PC-3 (cell line): Measurements from ENCODE around the gene STK16. TPM values are rescaled to one million over a fixed set of nuclear protein-coding genes. Genes with fewer than 3 reads are reported as not detected.

Experiments
- ATAC-seq: fragments of 200-7000 bp; cut with Tn5 transposase; 2 replicates; pipeline ENCODE4 v1.9.1; 2020; ENCODE audit warnings: mild to moderate bottlenecking, moderate library complexity
- BruUV-seq: library from RNA; stranded (reverse); fragments of 400-500 nt; replicated peaks from 2 replicates; lab custom pipeline; 2021; lab: Mats Ljungman, UMichigan
- CTCF ChIA-PET: fragments of 300-600 bp; sonication (Branson Sonifier 250); formaldehyde crosslinking; loops from one replicate; lab custom pipeline; 2022; ENCODE audit warnings: antibody characterized with exemption; lab: Charles Lee
- POLR2A ChIA-PET: fragments of 300-600 bp; sonication (Branson Sonifier 250); formaldehyde crosslinking; loops from one replicate; lab custom pipeline; 2022; ENCODE audit warnings: antibody characterized with exemption; ENCODE audit not compliant: unreplicated experiment; lab: Charles Lee
- DNase-seq: peaks from one replicate; pipeline ENCODE4 v3.0.0-alpha.2; 2015
- H2AFZ ChIP-seq: fragments of 300-600 bp; sonication (generic); 2 replicates; pipeline ENCODE4 v1.6.0; 2016; ENCODE audit warnings: antibody characterized with exemption, low read length
- H3F3A ChIP-seq: fragments of 300-600 bp; sonication (generic); one replicate; pipeline ENCODE4 v1.6.0; 2017; ENCODE audit warnings: antibody characterized with exemption, low read length, control low read depth, mild to moderate bottlenecking; ENCODE audit not compliant: unreplicated experiment
- H3K27ac ChIP-seq: fragments of 300-600 bp; sonication (generic); 2 replicates; pipeline ENCODE4 v1.5.1; 2016; ENCODE audit warnings: mild to moderate bottlenecking, low read length
- H3K27me3 ChIP-seq: fragments of 300-600 bp; sonication (generic); 2 replicates; pipeline ENCODE4 v1.6.1; 2016; ENCODE audit warnings: low read length, mixed read lengths
- H3K36me3 ChIP-seq: fragments of 300-600 bp; sonication (generic); 2 replicates; pipeline ENCODE4 v1.6.1; 2016; ENCODE audit warnings: low read depth, mixed run types, low read length, mixed read lengths
- H3K4me1 ChIP-seq: fragments of 300-600 bp; sonication (generic); 2 replicates; pipeline ENCODE4 v1.5.1; 2016; ENCODE audit warnings: low read length; ENCODE audit not compliant: insufficient read depth
- H3K4me2 ChIP-seq: fragments of 300-600 bp; sonication (generic); 2 replicates; pipeline ENCODE4 v1.6.0; 2016; ENCODE audit warnings: low read length
- H3K4me3 ChIP-seq: fragments of 300-600 bp; sonication (generic); 2 replicates; pipeline ENCODE4 v1.5.1; 2016; ENCODE audit warnings: mild to moderate bottlenecking, low read length, mixed read lengths
- H3K79me2 ChIP-seq: fragments of 300-600 bp; sonication (generic); 2 replicates; pipeline ENCODE4 v1.6.1; 2017; ENCODE audit warnings: low read length, mixed read lengths
- H3K9ac ChIP-seq: fragments of 300-600 bp; sonication (generic); 2 replicates; pipeline ENCODE4 v1.6.0; 2016; ENCODE audit warnings: mild to moderate bottlenecking, low read length
- H3K9me2 ChIP-seq: fragments of 300-600 bp; sonication (generic); replicated peaks from 2 replicates; pipeline ENCODE4 v1.6.1; 2016; ENCODE audit warnings: mixed run types, low read length, mixed read lengths
- H3K9me3 ChIP-seq: fragments of 300-600 bp; sonication (generic); 2 replicates; pipeline ENCODE4 v1.6.1; 2016; ENCODE audit warnings: low read length, mixed read lengths
- H4K20me1 ChIP-seq: fragments of 300-600 bp; sonication (generic); 2 replicates; pipeline ENCODE4 v1.6.1; 2016; ENCODE audit warnings: low read length, mixed read lengths
- EZH2 ChIP-seq: fragments of 300-600 bp; sonication (generic); IDR thresholded peaks from one replicate; pipeline ENCODE4 v1.6.1; 2017; ENCODE audit warnings: antibody characterized with exemption, mild to moderate bottlenecking, low read length; ENCODE audit not compliant: unreplicated experiment
- EZH2phosphoT487 ChIP-seq: fragments of 300-600 bp; sonication (generic); IDR thresholded peaks from 2 replicates; pipeline ENCODE4 v1.6.1; 2018; ENCODE audit warnings: mild to moderate bottlenecking, antibody characterized with exemption, low read length, borderline replicate concordance
- intact Hi-C: fragments of 100-400 bp; cut with micrococcal nuclease; formaldehyde crosslinking; loops from 2 replicates; pipeline ENCODE4 v1.9.0; 2023
- total RNA-seq: library from RNA; depleted of rRNA; stranded (reverse); fragments of >200 nt; gene quantifications from 2 replicates; pipeline ENCODE4 v1.2.3, GENCODE V29; 2014
- TF ChIP-seq, protein P1 (sequence below): fragments of 300-600 bp; sonication (generic); conservative IDR thresholded peaks from 2 replicates; pipeline ENCODE4 v1.5.1; 2017; ENCODE audit warnings: antibody characterized with exemption, low read depth, mild to moderate bottlenecking, low read length

The STK16 gene
- total RNA-seq, 1 experiment from 2014 or later, result 16.3 TPM

DNA sequence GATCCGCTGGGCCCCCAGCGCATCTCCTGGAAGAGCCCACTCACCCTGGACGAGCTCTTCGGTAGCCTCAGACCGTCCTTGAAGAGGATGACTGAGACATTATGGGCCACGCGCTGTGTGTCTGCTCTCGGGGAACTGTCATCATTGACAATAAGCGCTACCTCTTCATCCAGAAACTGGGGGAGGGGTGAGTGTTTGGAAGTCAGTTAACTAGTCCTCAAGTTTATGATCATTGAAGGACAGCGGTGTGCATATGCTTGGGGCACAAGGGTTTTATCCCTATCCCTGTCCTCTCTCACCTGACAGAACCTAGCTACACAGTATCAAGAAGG lies 586 bp downstream of the STK16 start:
- ChIA-PET CTCF (interaction anchor here (0.9 to 1.9 kb wide), 2 partner anchors 33 to 49 kb away, joined by 4 to 6 read pairs; partner anchors contain the start of gene DNAJB2), POLR2A (interaction anchor here (1.4 kb wide), 1 partner anchor 29 kb away, joined by 3 read pairs; no protein-coding TSS in a partner anchor)
- Histone ChIP-seq H3K36me3 (peaks cover 10% of the 10 kb centered on the region), H3K79me2 (peaks cover 30% of the 10 kb centered on the region), H3F3A (peaks cover 5% of the 10 kb centered on the region), H3K9ac (peak overlapping the region; percentile 93), H3K4me1 (peaks cover 50% of the 10 kb centered on the region), H3K9me2 (no peaks in the 10 kb centered on the region), H3K27ac (peak overlapping the region; percentile 48), H4K20me1 (no peaks in the 10 kb centered on the region), H3K27me3 (no peaks in the 10 kb centered on the region), H3K9me3 (no peaks in the 10 kb centered on the region), H2AFZ (peak overlapping the region; percentile 83), H3K4me3 (peak overlapping the region; percentile 88), H3K4me2 (peak overlapping the region; percentile 92)
- no peak for ATAC-seq
- DNase-seq, result no peak
- TF ChIP-seq EZH2phosphoT487, result no peak
- TF ChIP-seq EZH2, result no peak
- TF ChIP-seq, protein P1, sequence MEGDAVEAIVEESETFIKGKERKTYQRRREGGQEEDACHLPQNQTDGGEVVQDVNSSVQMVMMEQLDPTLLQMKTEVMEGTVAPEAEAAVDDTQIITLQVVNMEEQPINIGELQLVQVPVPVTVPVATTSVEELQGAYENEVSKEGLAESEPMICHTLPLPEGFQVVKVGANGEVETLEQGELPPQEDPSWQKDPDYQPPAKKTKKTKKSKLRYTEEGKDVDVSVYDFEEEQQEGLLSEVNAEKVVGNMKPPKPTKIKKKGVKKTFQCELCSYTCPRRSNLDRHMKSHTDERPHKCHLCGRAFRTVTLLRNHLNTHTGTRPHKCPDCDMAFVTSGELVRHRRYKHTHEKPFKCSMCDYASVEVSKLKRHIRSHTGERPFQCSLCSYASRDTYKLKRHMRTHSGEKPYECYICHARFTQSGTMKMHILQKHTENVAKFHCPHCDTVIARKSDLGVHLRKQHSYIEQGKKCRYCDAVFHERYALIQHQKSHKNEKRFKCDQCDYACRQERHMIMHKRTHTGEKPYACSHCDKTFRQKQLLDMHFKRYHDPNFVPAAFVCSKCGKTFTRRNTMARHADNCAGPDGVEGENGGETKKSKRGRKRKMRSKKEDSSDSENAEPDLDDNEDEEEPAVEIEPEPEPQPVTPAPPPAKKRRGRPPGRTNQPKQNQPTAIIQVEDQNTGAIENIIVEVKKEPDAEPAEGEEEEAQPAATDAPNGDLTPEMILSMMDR, result no peak
- no TSS peak for BruUV-seq
- intact Hi-C loops, result no loop called here

DNA sequence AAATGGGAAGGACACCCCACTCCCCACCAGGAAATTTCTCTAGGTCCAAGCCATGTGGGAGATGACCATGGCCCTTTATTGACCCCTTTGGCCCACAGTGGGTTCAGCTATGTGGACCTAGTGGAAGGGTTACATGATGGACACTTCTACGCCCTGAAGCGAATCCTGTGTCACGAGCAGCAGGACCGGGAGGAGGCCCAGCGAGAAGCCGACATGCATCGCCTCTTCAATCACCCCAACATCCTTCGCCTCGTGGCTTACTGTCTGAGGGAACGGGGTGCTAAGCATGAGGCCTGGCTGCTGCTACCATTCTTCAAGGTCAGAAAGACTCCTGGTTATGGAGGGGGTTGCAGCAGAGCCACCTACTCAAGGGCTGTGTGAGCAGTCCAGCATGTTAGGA lies 1.3 kb downstream of the STK16 start:
- no peak overlapping the region for H3K9ac ChIP-seq
- H3K79me2 ChIP-seq, result peaks cover 37% of the 10 kb centered on the region

More for the DNA sequence above, 1.3 kb downstream of the STK16 start:
- H3K9me2 ChIP-seq, result no peaks in the 10 kb centered on the region
- TF ChIP-seq EZH2 (no peak), EZH2phosphoT487 (no peak)
- TF ChIP-seq, protein P1, result no peak
- ChIA-PET POLR2A (no interaction called here), CTCF (no interaction called here)
- H3K4me1 ChIP-seq, result peaks cover 57% of the 10 kb centered on the region
- no TSS peak for BruUV-seq
- peak overlapping the region; percentile 92 for H3K4me2 ChIP-seq
- ATAC-seq (no peak), DNase-seq (no peak)
- intact Hi-C loops, result no loop called here
- peaks cover 14% of the 10 kb centered on the region for H3K36me3 ChIP-seq
- H3K27me3 ChIP-seq, result no peaks in the 10 kb centered on the region
- H3K9me3 ChIP-seq, result no peaks in the 10 kb centered on the region
- H3K4me3 ChIP-seq, result peak overlapping the region; percentile 88; the same call in 1 of the 2 replicates
- H3F3A ChIP-seq, result peaks cover 5% of the 10 kb centered on the region
- no peaks in the 10 kb centered on the region for H4K20me1 ChIP-seq
- no peak overlapping the region for H3K27ac ChIP-seq
- H2AFZ ChIP-seq, result no peak overlapping the region
